ENCODE data around the gene CSNK1E.

Gene CSNK1E

GRCh38 chr22:38335077-38335476, 17.8 kb upstream of the CSNK1E start:
- Histone ChIP-seq H3K9me2 (replicated peaks; ENCODE audit: low read depth, low read length) (no peaks in the 10 kb centered on the region), H2AFZ (ENCODE audit: low read length) (no peak overlapping the region), H3K36me3 (ENCODE audit: insufficient read depth, low read length) (no peaks in the 10 kb centered on the region), H3K79me2 (ENCODE audit: insufficient read depth, low read length) (no peaks in the 10 kb centered on the region), H4K20me1 (ENCODE audit: insufficient read depth, low read length, poor library complexity, severe bottlenecking) (no peaks in the 10 kb centered on the region), H3K9me3 (ENCODE audit: insufficient read depth, low read depth, low read length) (no peaks in the 10 kb centered on the region), H3K9ac (ENCODE audit: low read depth, low read length, poor library complexity, severe bottlenecking) (no peak overlapping the region), H3K4me3 (ENCODE audit: low read length, poor library complexity, severe bottlenecking) (no peak overlapping the region), H3F3A (ENCODE audit: low read depth) (no peaks in the 10 kb centered on the region), H3K4me1 (ENCODE audit: insufficient read depth, low read length, poor library complexity, severe bottlenecking) (peaks cover 5% of the 10 kb centered on the region), H3K4me2 (ENCODE audit: low read depth, low read length, poor library complexity, severe bottlenecking) (no peak overlapping the region), H3K27me3 (ENCODE audit: insufficient read depth, low read length, poor library complexity, severe bottlenecking) (no peaks in the 10 kb centered on the region)
- TF ChIP-seq CTCF (conservative IDR thresholded peaks at IDR 0.05; ENCODE audit: low read length) = no peak
- TF ChIP-seq EZH2phosphoT487 (IDR thresholded peaks at IDR 0.05; ENCODE audit: borderline replicate concordance) = no peak

DNA sequence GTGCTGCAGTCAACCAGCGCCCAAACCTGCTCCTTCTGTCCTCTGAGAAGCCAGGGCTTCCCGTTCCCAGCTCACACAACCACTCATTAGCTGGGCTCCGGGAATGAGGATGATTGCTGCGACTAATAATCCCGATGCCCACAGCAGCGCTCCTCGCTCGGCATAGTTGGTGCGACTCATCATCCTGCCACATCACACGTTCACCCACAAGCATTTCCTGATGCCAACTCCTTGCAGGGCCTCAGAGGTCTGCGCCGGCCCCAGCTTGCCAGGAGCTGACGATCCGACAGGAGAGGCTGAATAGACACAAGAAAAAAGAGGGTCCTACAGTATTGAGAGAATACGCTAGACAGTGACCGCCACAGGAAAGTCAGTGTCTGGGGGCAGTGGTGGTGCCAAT, 10.6 kb upstream of the CSNK1E start:
- Histone ChIP-seq H3K4me1 (ENCODE audit: insufficient read depth, low read length, poor library complexity, severe bottlenecking) (no peaks in the 10 kb centered on the region), H3K9me3 (ENCODE audit: insufficient read depth, low read depth, low read length) (no peaks in the 10 kb centered on the region), H3K9me2 (replicated peaks; ENCODE audit: low read depth, low read length) (no peaks in the 10 kb centered on the region), H4K20me1 (ENCODE audit: insufficient read depth, low read length, poor library complexity, severe bottlenecking) (no peaks in the 10 kb centered on the region), H3K4me3 (ENCODE audit: low read length, poor library complexity, severe bottlenecking) (peak overlapping the region; percentile 29), H3F3A (ENCODE audit: low read depth) (no peaks in the 10 kb centered on the region), H3K9ac (ENCODE audit: low read depth, low read length, poor library complexity, severe bottlenecking) (peak overlapping the region; percentile 28), H3K27me3 (ENCODE audit: insufficient read depth, low read length, poor library complexity, severe bottlenecking) (no peaks in the 10 kb centered on the region), H3K79me2 (ENCODE audit: insufficient read depth, low read length) (no peaks in the 10 kb centered on the region), H2AFZ (ENCODE audit: low read length) (no peak overlapping the region), H3K4me2 (ENCODE audit: low read depth, low read length, poor library complexity, severe bottlenecking) (peak overlapping the region; percentile 14), H3K36me3 (ENCODE audit: insufficient read depth, low read length) (no peaks in the 10 kb centered on the region)
- TF ChIP-seq EZH2phosphoT487 (IDR thresholded peaks at IDR 0.05; ENCODE audit: borderline replicate concordance) = no peak
- TF ChIP-seq CTCF (conservative IDR thresholded peaks at IDR 0.05; ENCODE audit: low read length) = no peak

DNA sequence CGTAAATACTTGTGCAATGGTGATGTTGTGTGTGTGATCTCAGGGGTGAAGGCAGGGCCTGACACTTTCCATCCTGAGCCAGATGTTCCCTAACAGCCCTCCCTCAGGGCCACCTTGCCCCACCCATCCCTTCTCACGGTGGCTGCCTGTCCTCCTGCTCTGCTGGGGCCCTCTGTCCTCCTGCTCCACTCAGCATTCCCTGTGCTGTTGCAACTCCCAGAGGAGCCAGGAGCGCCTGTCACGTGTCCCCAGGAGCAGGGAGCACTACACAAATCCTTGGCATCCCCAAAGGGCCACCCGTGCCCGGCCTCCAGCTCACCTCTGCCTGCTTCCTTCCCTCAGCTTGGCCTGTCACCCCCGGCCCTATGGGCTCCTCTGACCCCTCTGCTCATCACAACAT, 10.2 kb upstream of the CSNK1E start:
- Histone ChIP-seq H3K9me3 (ENCODE audit: insufficient read depth, low read depth, low read length) (no peaks in the 10 kb centered on the region), H2AFZ (ENCODE audit: low read length) (no peak overlapping the region), H3K4me2 (ENCODE audit: low read depth, low read length, poor library complexity, severe bottlenecking) (peak overlapping the region; percentile 14), H3F3A (ENCODE audit: low read depth) (no peaks in the 10 kb centered on the region), H3K4me1 (ENCODE audit: insufficient read depth, low read length, poor library complexity, severe bottlenecking) (no peaks in the 10 kb centered on the region), H3K36me3 (ENCODE audit: insufficient read depth, low read length) (no peaks in the 10 kb centered on the region), H3K9ac (ENCODE audit: low read depth, low read length, poor library complexity, severe bottlenecking) (peak overlapping the region; percentile 28), H3K27me3 (ENCODE audit: insufficient read depth, low read length, poor library complexity, severe bottlenecking) (no peaks in the 10 kb centered on the region), H4K20me1 (ENCODE audit: insufficient read depth, low read length, poor library complexity, severe bottlenecking) (no peaks in the 10 kb centered on the region), H3K9me2 (replicated peaks; ENCODE audit: low read depth, low read length) (no peaks in the 10 kb centered on the region), H3K79me2 (ENCODE audit: insufficient read depth, low read length) (no peaks in the 10 kb centered on the region), H3K4me3 (ENCODE audit: low read length, poor library complexity, severe bottlenecking) (peak overlapping the region; percentile 29)
- no peak for TF ChIP-seq CTCF (conservative IDR thresholded peaks at IDR 0.05; ENCODE audit: low read length)
- TF ChIP-seq EZH2phosphoT487 (IDR thresholded peaks at IDR 0.05; ENCODE audit: borderline replicate concordance) = no peak

Data from Loucy (cell line).